ENCODE measurements around the gene PLEKHN1.

Gene PLEKHN1

DNA sequence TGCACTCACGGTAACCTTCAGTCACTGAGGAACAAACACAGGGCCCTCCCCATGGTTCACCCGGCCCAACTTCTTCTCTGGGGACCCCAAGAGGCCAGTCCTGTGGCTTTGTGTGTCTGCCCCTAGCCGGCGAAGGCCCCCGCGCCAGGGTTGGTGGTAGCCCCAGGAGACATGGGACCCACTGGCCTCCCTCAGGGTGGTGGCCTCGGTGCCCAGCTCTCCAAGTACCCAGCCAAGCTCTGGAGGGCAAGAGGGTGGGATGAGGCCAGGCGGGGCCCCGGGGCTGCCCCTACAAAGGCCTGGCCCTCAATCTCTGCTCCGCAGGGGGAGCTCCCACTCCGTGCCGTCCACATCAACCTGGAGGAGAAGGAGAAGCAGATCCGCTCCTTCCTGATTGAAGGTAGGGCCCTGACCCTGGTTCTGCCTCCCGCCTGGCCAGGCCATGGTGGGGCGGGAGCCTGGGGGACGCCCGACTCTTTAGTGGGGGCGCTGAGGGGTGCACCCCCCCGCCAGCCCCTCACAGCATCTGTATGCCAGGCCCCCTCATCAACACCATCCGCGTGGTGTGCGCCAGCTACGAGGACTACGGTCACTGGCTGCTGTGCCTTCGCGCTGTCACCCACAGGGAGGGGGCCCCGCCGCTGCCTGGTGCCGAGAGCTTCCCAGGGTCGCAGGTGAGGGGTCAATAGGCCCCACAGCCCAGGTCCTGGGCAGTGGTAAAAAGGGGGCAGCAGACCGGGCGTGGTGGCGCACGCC lies 5.6 kb downstream of the PLEKHN1 start:
- Histone ChIP-seq H3K4me3 (ENCODE audit: control insufficient read depth in 1 of 7, extremely low read depth in 1 of 7, insufficient read depth in 4 of 7, low read depth in 2 of 7, low read length in 6 of 7) (no peak overlapping the region), H3K4me1 (ENCODE audit: control extremely low read depth in 1 of 4, control insufficient read depth in 4 of 4, insufficient read depth in 4 of 4, low read length in 3 of 4) (peaks cover 0 to 14% (median 12%) of the 10 kb centered on the region in 4 experiments), H3K36me3 (ENCODE audit: control insufficient read depth in 4 of 4, insufficient read depth in 4 of 4, low read length in 3 of 4) (no peaks in the 10 kb centered on the region), H3K27ac (ENCODE audit: insufficient read depth in 1 of 2, low read depth in 1 of 2, low read length in 2 of 2, poor library complexity in 1 of 2, severe bottlenecking in 2 of 2) (no peak overlapping the region), H3K9me3 (ENCODE audit: control extremely low read depth in 1 of 5, control insufficient read depth in 4 of 5, insufficient read depth in 2 of 5, low read depth in 1 of 5, low read length in 4 of 5) (peaks cover 0 to 2% (median 0%) of the 10 kb centered on the region in 5 experiments), H3K27me3 (replicated peaks in 2 of 5; ENCODE audit: control insufficient read depth in 4 of 5, insufficient read depth in 5 of 5, low read length in 4 of 5) (peaks cover 0 to 82% (median 15%) of the 10 kb centered on the region in 5 experiments)
- WGBS (ENCODE audit: insufficient coverage): 92% methylated on average over 23 of the region's 34 CpGs
- no peak for DNase-seq
- ChIA-PET POLR2A (no interaction called here), CTCF (no interaction called here)

DNA sequence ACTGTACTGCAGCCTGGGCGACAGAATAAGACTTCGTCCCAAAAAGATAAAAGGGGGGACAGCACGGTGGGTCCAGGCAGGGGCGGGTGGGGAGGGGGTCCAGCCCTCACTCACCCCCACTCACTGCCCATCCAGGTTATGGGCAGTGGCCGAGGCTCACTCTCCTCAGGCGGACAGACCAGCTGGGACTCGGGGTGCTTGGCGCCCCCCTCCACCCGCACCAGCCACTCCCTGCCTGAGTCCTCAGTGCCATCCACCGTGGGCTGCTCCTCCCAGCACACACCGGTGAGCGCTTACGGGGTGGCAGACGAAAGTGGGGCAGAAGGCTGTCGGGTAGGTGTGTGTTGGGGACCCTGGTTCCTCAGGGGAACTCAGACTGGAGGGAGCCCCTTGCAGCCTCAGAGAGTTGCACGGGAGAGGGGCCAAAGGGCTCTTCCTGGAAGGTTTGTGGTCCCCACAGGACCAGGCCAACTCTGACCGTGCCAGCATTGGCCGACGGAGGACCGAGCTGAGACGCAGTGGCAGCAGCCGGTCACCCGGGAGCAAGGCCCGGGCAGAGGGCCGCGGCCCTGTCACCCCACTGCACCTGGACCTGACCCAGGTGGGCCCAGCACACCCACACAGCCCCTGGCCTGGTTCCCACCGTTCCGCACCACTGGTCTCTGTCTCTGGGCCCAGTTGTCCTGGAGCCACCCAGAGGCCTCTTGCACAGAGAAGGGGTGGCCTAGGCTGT lies 6.6 kb downstream of the PLEKHN1 start:
- WGBS (ENCODE audit: insufficient coverage): 93% methylated on average over 18 of the region's 28 CpGs
- Histone ChIP-seq H3K4me3 (ENCODE audit: control insufficient read depth in 1 of 7, extremely low read depth in 1 of 7, insufficient read depth in 4 of 7, low read depth in 2 of 7, low read length in 6 of 7) (no peak overlapping the region), H3K36me3 (ENCODE audit: control insufficient read depth in 4 of 4, insufficient read depth in 4 of 4, low read length in 3 of 4) (no peaks in the 10 kb centered on the region), H3K4me1 (ENCODE audit: control extremely low read depth in 1 of 4, control insufficient read depth in 4 of 4, insufficient read depth in 4 of 4, low read length in 3 of 4) (peaks cover 0 to 8% (median 7%) of the 10 kb centered on the region in 4 experiments), H3K27ac (ENCODE audit: insufficient read depth in 1 of 2, low read depth in 1 of 2, low read length in 2 of 2, poor library complexity in 1 of 2, severe bottlenecking in 2 of 2) (no peak overlapping the region), H3K9me3 (ENCODE audit: control extremely low read depth in 1 of 5, control insufficient read depth in 4 of 5, insufficient read depth in 2 of 5, low read depth in 1 of 5, low read length in 4 of 5) (peaks cover 0 to 2% (median 0%) of the 10 kb centered on the region in 5 experiments), H3K27me3 (replicated peaks in 2 of 5; ENCODE audit: control insufficient read depth in 4 of 5, insufficient read depth in 5 of 5, low read length in 4 of 5) (peaks cover 0 to 72% (median 12%) of the 10 kb centered on the region in 5 experiments)
- no peak for DNase-seq
- ChIA-PET POLR2A (no interaction called here), CTCF (interaction anchor here (1.2 kb wide), 1 partner anchor 11 kb away, joined by 4 read pairs; no protein-coding TSS in a partner anchor)

DNA sequence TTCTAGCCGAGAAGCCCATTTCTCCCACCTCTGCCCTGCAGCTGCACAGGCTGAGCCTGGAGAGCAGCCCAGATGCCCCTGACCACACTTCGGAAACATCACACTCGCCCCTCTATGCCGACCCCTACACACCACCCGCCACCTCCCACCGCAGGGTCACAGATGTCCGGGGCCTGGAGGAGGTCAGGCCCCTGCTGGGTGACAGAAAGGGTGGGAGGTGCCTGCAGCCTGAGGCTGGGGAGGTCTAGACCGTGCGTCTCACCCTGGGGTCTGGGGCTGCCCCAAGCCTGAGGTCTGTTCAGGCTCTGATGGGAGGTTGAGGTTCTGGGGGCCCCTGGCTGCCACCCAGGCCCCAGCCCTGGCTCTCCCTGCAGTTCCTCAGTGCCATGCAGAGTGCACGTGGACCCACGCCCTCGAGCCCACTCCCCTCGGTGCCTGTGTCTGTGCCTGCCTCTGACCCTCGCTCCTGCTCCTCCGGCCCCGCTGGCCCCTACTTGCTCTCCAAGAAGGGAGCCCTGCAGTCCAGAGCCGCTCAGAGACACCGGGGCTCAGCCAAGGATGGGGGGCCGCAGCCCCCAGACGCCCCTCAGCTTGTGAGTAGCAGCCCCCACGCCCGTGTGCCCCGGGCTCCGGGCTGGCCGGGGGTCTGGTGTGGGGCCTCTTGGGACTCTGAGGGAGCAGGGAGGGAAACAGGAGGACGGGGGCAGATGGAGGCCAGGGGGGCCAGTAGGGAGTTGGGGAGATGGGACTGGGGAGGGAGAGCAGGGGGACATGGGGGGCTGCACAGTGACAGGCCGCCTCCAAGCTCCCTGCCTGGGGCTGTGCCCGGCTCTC lies 7.4 kb downstream of the PLEKHN1 start:
- CTCF ChIA-PET: interaction anchor here (1.0 to 3.1 kb wide), 3 partner anchors 10 to 35 kb away, joined by 3 to 12 read pairs (median 4); no protein-coding TSS in a partner anchor
- H3K4me3 ChIP-seq (ENCODE audit: control insufficient read depth in 1 of 7, extremely low read depth in 1 of 7, insufficient read depth in 4 of 7, low read depth in 2 of 7, low read length in 6 of 7): no peak overlapping the region
- POLR2A ChIA-PET: no interaction called here
- peaks cover 0 to 64% (median 8%) of the 10 kb centered on the region in 5 experiments for H3K27me3 ChIP-seq (replicated peaks in 2 of 5; ENCODE audit: control insufficient read depth in 4 of 5, insufficient read depth in 5 of 5, low read length in 4 of 5)
- 90% methylated on average over 26 of the region's 28 CpGs for WGBS (ENCODE audit: insufficient coverage)
- H3K9me3 ChIP-seq (ENCODE audit: control extremely low read depth in 1 of 5, control insufficient read depth in 4 of 5, insufficient read depth in 2 of 5, low read depth in 1 of 5, low read length in 4 of 5): peaks cover 0 to 2% (median 0%) of the 10 kb centered on the region in 5 experiments
- H3K4me1 ChIP-seq (ENCODE audit: control extremely low read depth in 1 of 4, control insufficient read depth in 4 of 4, insufficient read depth in 4 of 4, low read length in 3 of 4): peaks cover 0 to 8% (median 7%) of the 10 kb centered on the region in 4 experiments
- H3K27ac ChIP-seq (ENCODE audit: insufficient read depth in 1 of 2, low read depth in 1 of 2, low read length in 2 of 2, poor library complexity in 1 of 2, severe bottlenecking in 2 of 2): no peak overlapping the region
- no peaks in the 10 kb centered on the region for H3K36me3 ChIP-seq (ENCODE audit: control insufficient read depth in 4 of 4, insufficient read depth in 4 of 4, low read length in 3 of 4)
- DNase-seq: no peak

DNA sequence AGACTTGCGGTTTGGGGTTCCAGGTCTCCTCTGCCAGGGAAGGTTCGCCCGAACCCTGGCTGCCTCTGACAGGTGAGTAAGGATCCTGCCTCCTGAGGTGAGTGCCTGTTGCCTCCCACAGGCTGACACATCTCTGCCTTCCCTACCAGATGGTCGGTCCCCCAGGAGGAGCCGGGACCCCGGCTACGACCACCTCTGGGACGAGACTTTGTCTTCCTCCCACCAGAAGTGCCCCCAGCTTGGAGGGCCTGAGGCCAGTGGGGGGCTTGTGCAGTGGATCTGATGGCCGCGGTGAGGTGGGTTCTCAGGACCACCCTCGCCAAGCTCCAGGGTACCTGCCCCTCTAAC lies 8.0 kb downstream of the PLEKHN1 start:
- DNase-seq: no peak
- H3K4me3 ChIP-seq (ENCODE audit: control insufficient read depth in 1 of 7, extremely low read depth in 1 of 7, insufficient read depth in 4 of 7, low read depth in 2 of 7, low read length in 6 of 7): no peak overlapping the region
- CTCF ChIA-PET: interaction anchor here (1.0 to 3.1 kb wide), 3 partner anchors 10 to 36 kb away, joined by 3 to 12 read pairs (median 4); no protein-coding TSS in a partner anchor
- POLR2A ChIA-PET: no interaction called here
- WGBS (ENCODE audit: insufficient coverage): 94% methylated on average over 10 of the region's 11 CpGs
- no peaks in the 10 kb centered on the region for H3K36me3 ChIP-seq (ENCODE audit: control insufficient read depth in 4 of 4, insufficient read depth in 4 of 4, low read length in 3 of 4)
- peaks cover 0 to 8% (median 7%) of the 10 kb centered on the region in 4 experiments for H3K4me1 ChIP-seq (ENCODE audit: control extremely low read depth in 1 of 4, control insufficient read depth in 4 of 4, insufficient read depth in 4 of 4, low read length in 3 of 4)
- no peak overlapping the region for H3K27ac ChIP-seq (ENCODE audit: insufficient read depth in 1 of 2, low read depth in 1 of 2, low read length in 2 of 2, poor library complexity in 1 of 2, severe bottlenecking in 2 of 2)
- H3K9me3 ChIP-seq (ENCODE audit: control extremely low read depth in 1 of 5, control insufficient read depth in 4 of 5, insufficient read depth in 2 of 5, low read depth in 1 of 5, low read length in 4 of 5): peaks cover 0 to 2% (median 0%) of the 10 kb centered on the region in 5 experiments
- H3K27me3 ChIP-seq (replicated peaks in 2 of 5; ENCODE audit: control insufficient read depth in 4 of 5, insufficient read depth in 5 of 5, low read length in 4 of 5): peaks cover 0 to 58% (median 8%) of the 10 kb centered on the region in 5 experiments

DNA sequence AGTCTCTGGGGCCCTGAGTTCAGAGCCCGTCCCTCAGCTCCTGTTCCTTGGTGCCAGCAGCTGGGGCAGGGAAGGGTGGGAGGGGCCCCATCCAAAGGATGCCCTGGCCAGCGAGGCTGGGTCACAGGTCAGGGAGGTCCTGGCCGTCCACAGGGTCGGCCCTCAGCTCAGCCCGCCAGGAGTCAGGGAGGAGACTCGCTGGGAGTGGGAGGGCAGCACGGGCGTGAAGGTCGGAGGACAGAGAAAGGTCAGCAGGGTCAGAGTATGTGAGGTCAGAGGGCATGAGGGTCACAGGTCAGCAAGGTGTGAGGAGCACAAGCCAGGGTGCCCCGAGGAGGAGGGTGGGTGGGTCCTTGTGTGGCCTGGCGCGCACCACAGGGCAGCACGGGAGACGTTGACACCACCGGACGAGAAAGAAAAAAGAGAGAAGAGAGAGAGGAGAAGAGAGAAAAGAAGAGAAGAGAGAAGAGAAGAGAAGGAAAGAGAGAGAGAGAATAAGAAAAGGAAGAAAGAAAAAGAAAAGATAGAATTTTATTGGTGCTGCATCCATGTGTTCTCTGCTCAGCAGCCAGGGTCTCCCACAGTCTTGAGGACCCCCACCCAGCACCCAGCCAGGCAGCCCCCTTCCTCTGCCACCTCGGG lies 8.5 kb downstream of the PLEKHN1 start:
- Histone ChIP-seq H3K4me1 (ENCODE audit: control extremely low read depth in 1 of 4, control insufficient read depth in 4 of 4, insufficient read depth in 4 of 4, low read length in 3 of 4) (peaks cover 0 to 8% (median 7%) of the 10 kb centered on the region in 4 experiments), H3K27ac (ENCODE audit: insufficient read depth in 1 of 2, low read depth in 1 of 2, low read length in 2 of 2, poor library complexity in 1 of 2, severe bottlenecking in 2 of 2) (no peak overlapping the region), H3K4me3 (ENCODE audit: control insufficient read depth in 1 of 7, extremely low read depth in 1 of 7, insufficient read depth in 4 of 7, low read depth in 2 of 7, low read length in 6 of 7) (no peak overlapping the region), H3K27me3 (replicated peaks in 2 of 5; ENCODE audit: control insufficient read depth in 4 of 5, insufficient read depth in 5 of 5, low read length in 4 of 5) (peaks cover 0 to 53% (median 8%) of the 10 kb centered on the region in 5 experiments), H3K36me3 (ENCODE audit: control insufficient read depth in 4 of 4, insufficient read depth in 4 of 4, low read length in 3 of 4) (no peaks in the 10 kb centered on the region), H3K9me3 (ENCODE audit: control extremely low read depth in 1 of 5, control insufficient read depth in 4 of 5, insufficient read depth in 2 of 5, low read depth in 1 of 5, low read length in 4 of 5) (no peaks in the 10 kb centered on the region)
- CTCF ChIA-PET: interaction anchor here (1.0 to 3.1 kb wide), 5 partner anchors 33 to 105 kb away, joined by 3 to 12 read pairs (median 5); no protein-coding TSS in a partner anchor
- WGBS (ENCODE audit: insufficient coverage): 90% methylated on average over 13 of the region's 17 CpGs
- POLR2A ChIA-PET: no interaction called here
- DNase-seq: no peak

DNA sequence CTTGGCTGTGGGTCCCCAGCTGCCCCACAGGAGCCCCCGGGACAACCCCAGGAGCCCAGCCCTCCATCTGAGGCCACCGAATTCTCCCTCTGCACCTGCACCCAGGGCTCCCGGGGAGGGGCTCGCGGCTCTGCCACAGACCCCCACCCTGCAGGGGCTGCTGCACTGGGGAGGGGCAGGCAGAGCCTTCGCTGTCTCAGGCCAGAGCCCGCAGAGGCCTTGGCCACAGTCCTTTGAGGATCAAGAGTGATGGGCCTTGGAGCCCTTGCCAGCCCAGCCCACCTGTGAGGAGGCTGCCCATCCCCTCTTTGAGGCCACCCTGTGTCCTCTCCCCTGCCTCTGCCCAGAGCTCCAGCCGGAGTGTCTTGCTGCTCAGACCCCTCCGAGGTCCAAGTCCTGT lies 9.1 kb downstream of the PLEKHN1 start:
- POLR2A ChIA-PET: no interaction called here

More for the DNA sequence above, 9.1 kb downstream of the PLEKHN1 start:
- 79% methylated on average over 8 of the region's 9 CpGs for WGBS (ENCODE audit: insufficient coverage)
- no peak for DNase-seq
- peaks cover 0 to 8% (median 7%) of the 10 kb centered on the region in 4 experiments for H3K4me1 ChIP-seq (ENCODE audit: control extremely low read depth in 1 of 4, control insufficient read depth in 4 of 4, insufficient read depth in 4 of 4, low read length in 3 of 4)
- peaks cover 0 to 47% (median 8%) of the 10 kb centered on the region in 5 experiments for H3K27me3 ChIP-seq (replicated peaks in 2 of 5; ENCODE audit: control insufficient read depth in 4 of 5, insufficient read depth in 5 of 5, low read length in 4 of 5)
- H3K9me3 ChIP-seq (ENCODE audit: control extremely low read depth in 1 of 5, control insufficient read depth in 4 of 5, insufficient read depth in 2 of 5, low read depth in 1 of 5, low read length in 4 of 5): no peaks in the 10 kb centered on the region
- no peak overlapping the region for H3K4me3 ChIP-seq (ENCODE audit: control insufficient read depth in 1 of 7, extremely low read depth in 1 of 7, insufficient read depth in 4 of 7, low read depth in 2 of 7, low read length in 6 of 7)
- no peaks in the 10 kb centered on the region for H3K36me3 ChIP-seq (ENCODE audit: control insufficient read depth in 4 of 4, insufficient read depth in 4 of 4, low read length in 3 of 4)
- CTCF ChIA-PET: interaction anchor here (0.9 to 3.1 kb wide), 7 partner anchors 8 to 106 kb away, joined by 3 to 12 read pairs (median 5); no protein-coding TSS in a partner anchor
- H3K27ac ChIP-seq (ENCODE audit: insufficient read depth in 1 of 2, low read depth in 1 of 2, low read length in 2 of 2, poor library complexity in 1 of 2, severe bottlenecking in 2 of 2): no peak overlapping the region

Measured in common myeloid progenitor, CD34-positive (primary cell).